HG02763 (cell line): ENCODE measurements around the gene MGAT5.

Source experiments
- ATAC-seq: cut with Tn5 transposase; IDR thresholded peaks from one replicate; pipeline ENCODE4 v1.9.1; 2021; ENCODE audit warnings: mild to moderate bottlenecking, moderate library complexity; ENCODE audit not compliant: unreplicated experiment

MGAT5 gene, protein sequence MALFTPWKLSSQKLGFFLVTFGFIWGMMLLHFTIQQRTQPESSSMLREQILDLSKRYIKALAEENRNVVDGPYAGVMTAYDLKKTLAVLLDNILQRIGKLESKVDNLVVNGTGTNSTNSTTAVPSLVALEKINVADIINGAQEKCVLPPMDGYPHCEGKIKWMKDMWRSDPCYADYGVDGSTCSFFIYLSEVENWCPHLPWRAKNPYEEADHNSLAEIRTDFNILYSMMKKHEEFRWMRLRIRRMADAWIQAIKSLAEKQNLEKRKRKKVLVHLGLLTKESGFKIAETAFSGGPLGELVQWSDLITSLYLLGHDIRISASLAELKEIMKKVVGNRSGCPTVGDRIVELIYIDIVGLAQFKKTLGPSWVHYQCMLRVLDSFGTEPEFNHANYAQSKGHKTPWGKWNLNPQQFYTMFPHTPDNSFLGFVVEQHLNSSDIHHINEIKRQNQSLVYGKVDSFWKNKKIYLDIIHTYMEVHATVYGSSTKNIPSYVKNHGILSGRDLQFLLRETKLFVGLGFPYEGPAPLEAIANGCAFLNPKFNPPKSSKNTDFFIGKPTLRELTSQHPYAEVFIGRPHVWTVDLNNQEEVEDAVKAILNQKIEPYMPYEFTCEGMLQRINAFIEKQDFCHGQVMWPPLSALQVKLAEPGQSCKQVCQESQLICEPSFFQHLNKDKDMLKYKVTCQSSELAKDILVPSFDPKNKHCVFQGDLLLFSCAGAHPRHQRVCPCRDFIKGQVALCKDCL

DNA sequence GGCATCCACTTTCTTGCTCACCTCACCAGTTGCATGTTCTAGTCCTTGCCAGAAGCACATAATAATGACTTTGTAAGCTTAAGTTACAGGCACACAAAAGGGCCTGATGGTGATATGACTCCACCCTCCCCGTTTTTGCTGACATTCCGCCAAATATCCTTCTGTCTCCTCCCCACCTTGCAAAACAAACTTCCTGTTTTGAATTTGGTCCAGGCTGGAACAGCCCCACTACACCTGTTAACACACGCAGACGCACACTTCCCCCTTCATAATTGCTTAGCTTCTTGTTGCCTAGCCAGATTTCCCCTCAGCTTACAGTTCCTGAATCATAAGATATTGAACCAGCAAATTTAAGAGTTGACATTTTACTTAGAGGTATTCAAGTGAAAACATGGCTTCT, at the start of gene MGAT5:
MGAT5 (plus strand) TSS at position 269 of the 400 bp plus-strand sequence. CDS start 332 bp downstream, outside the sequence.
- no peak for ATAC-seq

DNA sequence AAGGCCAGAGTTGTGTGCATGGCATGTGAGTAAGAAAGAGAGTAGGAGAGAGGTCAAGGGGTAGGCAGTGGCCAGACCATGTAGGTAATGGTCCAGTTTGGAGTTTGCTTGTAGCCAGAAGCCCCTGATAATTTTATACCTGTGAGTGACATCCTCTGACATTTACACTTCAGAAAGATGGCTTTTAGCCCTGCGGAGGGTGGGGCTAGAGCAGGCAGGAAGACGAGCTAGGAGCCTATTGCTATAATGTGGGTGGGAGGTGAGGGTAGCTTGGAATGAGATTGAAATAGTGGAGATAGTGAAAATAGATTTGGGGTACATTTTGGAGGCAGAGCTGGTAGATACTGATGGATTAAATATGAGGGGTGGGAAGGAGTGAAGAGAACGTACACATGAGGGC, 48.8 kb upstream of the MGAT5 start:
- no peak for ATAC-seq

DNA sequence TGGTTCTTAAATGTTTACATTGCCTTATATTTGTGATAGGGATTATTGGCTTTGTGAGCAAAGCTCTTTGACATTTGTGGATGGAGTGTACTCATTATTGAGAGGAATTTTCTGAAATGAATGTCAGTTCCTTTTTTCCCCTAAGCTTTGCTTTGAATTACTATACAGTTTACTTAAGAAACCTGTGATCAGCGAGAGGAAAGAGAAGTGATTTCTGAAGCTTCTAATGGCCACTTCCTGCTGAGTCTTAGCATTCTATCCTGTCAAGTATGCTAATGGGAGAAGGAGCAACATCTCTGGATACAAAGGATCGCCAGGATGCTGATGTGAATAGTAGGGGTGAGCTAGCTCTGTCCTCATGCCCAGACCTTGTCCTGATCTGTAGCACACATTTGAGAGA, 47.8 kb upstream of the MGAT5 start:
- peak; percentile 46 for ATAC-seq

DNA sequence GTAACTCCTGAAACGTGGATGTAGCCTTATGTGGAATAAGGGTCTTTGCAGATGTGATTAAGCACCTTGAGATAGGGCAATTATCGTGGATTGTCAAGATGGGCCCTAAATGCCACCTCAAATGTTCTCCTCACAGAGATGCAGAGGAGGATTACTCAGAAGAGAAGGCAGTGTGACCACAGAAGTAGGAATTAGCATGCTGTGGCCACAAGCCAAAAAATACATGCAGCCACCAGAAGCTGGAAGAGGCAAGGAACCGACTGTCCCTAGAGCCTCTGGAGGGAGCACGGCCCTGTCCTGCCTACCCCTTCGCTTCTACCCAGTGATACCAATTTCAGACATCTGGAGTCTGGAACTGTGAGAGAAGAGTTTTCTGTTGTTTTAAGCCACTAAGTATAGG, 47.3 kb upstream of the MGAT5 start:
- ATAC-seq = no peak

DNA sequence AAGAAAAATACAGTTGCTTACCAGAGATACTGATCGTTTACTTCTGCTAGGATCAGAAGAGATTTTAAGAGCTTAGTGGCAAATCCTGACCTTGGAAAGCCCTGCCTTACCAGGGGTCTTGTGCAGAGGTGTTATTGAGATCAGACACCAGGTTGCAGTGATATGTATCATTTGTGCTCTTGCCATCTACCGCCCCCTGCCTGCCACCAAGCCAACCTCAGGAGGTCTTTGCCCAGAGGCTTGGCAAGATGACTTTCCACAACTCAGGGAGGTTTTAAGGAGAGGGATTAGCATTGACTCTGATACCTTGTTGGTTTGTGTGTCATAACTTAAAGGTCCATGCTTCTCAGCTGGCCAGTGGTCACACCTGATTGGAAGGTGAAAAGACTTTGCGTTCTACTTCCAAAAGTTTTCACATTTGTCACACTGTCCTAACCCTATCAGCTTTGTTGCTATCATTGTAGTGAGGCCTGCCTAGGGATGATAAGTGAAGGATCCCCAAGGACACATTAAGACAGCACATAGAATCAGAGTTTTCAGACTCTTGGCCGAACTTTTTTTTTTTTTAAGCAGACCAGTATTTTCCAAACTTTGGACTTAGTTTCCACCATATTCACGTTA, 46.2 kb upstream of the MGAT5 start:
- ATAC-seq = no peak

DNA sequence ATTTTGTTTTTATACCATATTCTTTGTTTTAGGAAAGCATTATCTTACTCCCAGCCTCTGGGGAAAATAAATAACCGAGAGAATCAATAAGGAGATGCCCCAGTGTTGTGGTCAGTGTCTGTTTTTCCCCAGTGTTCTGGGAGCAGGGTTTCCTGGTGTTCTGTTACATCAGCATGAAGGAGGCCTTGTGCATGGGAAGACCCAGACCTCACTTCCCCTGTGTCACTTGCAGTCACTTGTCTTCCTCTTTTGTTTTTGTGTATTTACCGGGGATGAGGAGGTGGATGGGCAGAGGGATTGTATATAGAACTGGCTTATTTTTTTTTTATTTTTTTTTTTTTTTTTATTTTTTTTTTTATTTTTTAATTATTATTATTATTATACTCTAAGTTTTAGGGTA, 45.0 kb upstream of the MGAT5 start:
- no peak for ATAC-seq

DNA sequence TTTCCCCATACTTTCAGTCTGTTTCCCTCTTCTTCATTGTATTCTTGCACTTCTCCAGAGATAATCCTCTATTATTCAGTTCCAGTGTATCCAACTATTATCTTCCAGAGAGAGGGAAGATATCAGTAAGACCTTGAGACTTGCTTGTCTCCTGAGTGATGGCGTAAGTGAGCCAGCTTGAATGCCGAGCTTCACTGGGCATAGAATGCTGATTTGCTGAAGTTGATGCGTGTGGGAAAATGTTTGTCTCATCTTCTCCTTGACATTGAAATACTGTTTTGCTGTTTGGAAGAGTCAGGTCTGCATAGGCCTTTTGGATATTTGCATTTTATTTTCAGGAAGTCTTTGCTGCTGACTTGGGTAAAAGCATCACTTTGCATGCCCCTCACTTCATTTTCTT, 41.1 kb upstream of the MGAT5 start:
- no peak for ATAC-seq

DNA sequence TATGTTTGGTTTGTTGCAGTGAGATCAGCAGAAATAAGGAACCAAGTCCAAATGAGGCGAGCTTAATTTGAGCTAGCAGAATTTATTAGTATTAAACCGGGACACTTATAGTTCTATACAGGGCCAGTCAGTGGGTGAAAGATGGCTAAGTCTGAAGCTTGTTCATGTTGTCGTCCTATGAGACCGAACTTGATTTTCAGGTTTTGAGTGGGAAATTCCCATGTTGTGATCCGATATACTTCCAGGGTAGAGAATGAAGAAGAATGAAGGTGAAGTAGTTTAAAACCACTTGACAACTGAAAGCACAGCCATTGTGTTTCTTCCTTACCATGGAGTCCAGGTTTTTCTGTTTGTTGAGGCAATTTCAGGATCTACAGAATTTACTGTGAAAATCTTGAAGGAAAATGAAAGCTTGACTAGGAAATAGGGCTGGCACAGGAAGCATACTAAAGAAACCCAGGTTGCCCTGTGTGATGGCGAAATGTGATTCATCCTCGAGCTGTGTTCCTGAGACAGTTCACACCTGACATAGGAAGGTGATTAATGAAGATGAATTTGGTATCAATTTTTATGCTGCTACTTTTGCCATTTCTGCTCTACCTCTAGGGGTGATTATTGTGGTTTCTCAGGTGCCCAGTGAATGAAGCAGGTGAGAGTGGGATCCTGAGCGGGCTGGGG, 37.6 kb upstream of the MGAT5 start:
- ATAC-seq = no peak

DNA sequence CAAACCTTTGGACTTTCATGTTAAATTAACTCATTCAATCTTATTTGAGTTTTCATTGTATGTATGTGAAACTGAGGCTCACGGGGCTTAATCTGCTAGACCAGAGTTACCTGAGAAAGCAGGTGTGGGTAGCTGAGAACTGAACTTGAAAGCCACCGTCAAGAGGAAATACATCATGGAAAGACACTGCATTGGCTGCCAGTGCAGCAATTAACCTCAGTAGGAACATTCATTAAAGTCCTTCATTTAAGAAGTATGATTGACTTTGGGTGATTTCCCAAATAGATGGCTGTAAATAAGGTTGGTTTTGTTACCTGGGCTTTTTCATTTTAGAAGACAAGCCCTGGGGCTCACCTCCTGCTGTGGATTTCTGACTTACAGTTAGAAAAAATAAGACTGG, 36.5 kb upstream of the MGAT5 start:
- ATAC-seq = no peak

DNA sequence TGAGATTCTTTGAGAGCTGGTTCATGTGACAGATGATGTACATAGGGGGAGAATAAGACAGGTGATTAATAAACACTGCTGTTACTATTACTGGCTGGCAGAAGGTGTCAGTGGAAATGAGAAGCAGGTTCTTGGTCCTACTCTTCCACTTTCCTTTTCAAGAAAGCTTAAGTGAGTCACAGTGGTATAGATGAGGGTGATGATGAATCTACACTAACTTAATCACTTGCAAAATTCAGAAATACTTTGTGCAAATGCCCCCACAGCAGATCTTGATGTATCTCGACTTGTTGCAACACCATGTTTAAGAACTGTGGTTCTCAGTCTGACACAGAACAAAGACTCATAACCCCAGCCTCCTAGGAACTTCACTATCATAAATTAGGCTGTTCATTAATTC, 35.9 kb upstream of the MGAT5 start:
- ATAC-seq = peak; percentile 52

DNA sequence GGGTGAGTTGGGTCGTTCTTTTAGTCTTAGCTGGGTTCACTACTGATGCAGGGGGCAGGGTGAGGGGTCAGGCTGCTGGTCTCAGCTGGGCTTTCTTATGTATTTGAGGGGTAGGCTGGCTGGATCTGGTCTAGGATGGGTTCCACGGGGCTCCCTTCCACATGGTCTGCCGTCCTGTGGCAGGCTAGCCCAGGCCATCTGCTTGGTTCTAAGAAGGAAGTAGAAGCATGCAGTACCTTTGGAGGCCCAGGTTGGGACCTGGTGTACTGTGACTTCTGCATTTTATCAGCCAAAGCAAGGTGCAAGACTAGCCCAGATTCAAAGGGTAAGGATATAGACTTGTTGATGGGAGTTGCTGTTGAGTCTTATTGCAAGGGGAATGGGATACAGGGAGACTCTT, 35.5 kb upstream of the MGAT5 start:
- no peak for ATAC-seq

DNA sequence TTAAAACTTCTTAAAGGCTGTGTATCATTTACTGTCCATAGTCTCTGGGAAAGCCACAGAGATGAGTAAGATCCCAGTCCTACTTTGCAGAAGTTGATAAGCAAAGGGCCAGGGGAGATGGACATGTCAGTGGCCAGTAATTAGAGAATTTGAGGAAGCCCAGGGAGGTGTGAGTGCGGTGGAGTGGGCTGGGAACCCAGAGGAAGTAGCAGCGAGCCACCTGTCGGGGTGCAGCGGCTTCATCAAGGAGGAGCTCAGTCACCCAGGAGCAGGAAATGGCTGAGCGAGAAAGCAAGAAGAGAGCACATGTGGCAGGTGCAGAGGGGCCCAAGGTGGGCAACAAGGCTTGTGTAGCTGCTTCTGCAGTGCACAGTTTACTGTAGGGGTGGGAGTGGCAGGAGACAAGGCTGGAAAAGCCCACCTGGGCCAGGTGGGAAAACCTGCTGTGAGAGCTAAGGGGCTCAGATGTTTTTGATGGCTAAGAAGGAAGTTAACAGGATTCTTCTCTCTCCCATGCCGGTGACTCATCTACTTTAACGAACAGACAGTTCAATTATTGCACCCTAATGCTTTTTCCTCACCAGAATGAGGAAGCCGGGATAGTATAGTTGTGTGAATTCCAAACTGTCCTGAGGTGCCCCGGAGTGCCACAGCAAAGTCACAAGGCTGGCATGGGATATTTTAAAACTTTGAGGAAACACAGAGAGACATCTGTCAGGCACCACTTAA, 34.8 kb upstream of the MGAT5 start:
- ATAC-seq = peak; percentile 66

DNA sequence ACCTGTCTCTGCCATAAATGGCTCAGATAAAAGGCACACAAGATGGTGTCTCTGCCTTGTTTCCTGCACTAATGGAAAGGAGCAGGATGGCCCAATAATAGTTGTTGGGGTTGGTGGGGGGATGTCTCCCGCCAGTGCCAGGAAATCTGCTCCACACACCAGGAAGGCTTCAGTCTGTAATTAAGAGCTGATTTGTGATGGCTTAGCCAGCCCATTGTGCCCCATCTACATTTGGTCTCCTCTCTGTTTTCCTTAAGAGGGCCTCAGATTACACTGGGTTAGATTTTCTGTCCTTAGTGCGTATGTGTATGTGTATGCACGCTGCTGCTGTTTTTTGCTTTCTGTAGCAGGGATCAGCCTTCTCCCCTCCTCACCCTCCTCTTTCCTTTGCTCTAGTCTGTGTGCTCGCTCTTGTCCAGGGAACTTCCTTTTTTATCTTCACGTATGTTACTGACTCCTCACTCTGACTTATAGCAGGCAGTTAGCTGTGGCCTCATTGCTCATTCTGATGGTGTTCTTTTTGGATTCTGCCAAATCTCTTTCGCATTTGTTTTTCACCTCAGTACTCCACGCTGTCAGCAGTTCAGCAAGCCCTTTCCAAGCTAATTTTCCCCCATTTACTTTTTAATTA, 33.4 kb upstream of the MGAT5 start:
- ATAC-seq = no peak

DNA sequence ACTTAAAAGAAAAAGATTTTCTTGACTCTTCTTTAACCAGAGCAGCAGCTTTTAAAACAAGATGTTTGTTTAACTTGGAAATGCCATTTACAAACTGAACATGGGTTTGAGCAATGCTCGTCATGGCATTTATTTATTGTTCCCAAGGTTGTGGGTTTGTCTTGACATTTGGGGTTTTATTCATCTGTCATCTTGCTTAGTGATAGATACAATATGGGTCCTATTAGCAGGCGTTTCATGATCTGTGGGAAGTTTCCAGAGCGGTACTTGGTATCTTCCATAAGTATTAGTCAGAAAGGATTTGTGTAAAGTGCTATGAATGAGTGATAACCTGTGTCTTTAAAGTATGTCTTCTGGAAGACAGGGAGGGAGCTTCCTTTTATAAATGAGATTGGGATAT, 29.9 kb upstream of the MGAT5 start:
- ATAC-seq = no peak

DNA sequence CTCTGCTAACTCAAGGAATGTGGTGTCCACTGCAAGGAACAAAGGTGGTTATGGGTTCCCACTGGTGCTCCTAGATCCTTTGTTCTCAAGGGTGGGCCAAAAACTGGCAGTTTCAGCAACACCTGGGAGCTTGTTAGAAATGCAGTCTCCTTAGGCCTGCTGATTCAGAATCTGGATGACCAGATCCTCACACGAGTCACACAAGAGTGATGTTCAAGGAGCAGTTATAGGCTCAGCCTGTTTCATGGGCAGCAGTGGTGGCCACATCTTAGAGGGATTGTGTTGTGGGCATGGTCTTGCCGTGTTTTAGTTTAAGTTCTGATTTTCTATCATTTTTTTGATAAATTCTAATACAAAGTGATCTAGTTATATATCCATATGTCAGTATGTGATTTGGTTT, 28.7 kb upstream of the MGAT5 start:
- ATAC-seq = no peak

DNA sequence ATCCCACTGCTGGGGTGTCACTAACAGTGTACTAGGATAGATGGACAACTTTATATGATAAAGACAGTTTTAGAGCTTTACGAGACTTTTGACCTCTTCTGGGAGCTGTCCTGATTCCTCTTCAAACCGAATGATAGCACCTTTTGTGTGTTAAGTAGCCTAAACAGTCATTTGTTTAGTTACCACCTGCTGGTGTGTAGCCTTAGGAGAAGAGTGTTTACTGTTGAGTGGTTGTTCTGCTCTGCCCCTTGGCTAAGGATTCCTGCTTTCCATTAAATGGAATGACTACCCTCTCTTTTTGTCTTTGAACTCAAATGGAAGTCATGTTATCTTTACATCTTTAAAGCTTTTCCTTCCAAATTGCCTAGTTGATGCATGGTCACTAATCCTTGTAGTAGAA, 28.0 kb upstream of the MGAT5 start:
- no peak for ATAC-seq

DNA sequence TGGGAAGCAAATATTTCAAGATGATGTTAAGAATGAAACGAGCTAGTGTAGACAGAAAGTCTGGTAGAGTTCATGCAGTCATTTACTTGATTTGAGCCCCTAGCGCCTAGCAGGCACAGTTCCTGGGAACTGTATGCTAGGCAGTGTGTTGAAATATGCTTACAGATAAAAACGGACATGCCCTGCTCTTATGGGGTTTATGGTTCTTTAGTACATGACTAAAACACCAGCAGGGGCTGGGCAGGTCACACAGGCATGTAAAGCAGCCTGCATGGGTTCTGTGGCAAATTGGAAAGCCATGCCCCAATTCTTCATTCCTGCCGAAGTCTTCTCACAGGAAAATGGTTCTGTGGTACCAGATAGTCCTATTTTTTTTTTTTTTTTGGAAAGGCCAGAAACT, 27.3 kb upstream of the MGAT5 start:
- no peak for ATAC-seq

DNA sequence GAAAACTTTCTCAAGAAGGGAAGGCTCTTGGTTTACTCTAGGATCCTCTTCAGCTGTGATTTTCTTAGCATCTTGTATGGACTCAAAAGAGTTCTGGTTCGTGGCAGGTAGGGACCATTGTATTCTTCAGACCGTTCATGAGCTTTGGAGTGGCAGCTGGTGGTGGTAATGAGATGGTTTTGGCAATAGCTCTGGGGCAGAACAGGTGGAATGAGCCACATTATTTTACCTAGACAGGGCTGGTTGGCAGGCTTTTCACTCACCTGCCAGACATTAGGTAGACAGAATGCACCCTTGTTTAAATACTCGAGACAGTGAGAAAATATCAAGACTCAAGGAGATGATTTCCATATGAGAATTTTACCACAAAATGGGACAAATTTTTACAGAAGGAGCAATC, 26.2 kb upstream of the MGAT5 start:
- no peak for ATAC-seq

DNA sequence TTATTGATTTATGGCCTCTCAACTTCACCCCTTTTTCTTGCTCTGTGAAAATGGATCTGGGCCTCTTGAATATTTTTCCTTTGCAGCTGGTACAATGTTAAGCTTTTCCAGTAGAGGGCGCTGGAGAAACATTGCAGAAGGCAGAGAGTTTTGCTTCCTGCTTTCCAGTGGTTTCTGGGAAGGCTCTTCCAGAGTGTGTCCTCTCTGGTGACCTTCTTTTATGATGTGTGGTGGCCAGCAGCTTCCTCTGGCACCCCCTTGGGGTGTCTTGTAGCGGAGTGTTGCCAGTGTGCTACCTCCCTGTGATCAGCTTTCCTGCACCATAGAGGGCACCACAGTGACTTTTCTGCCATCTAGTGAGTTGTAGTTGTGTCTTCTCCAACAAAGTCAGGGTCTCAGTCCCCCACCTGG, 25.4 kb upstream of the MGAT5 start:
- no peak for ATAC-seq

DNA sequence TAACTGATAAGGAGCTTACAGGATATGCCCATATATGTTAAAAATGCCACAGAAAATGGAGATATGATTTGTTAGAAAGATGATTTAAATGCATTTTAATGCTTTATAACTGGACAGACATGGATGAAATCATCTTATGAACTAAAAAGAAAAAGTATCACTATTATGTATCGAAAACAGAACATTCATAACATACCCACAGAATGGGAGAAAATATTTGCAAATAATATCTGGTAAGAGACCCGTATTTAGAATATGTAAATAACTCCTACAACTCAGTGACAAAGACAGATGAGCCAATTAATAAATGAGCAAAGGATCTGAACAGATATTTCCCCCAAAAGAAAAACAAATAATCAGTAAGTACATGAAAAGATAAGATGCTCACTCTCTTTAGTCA, 24.3 kb upstream of the MGAT5 start:
- ATAC-seq = no peak
